Measurements from ENCODE around the gene HSDL2. TPM values are rescaled to one million over a fixed set of nuclear protein-coding genes. Genes with fewer than 3 reads are reported as not detected.

The HSDL2 gene
- total RNA-seq (2021) = 51.9 and 60.6 TPM in 2 replicates
- percentile 82 among the genes with signal in this experiment for Bru-seq, nascent RNA
- percentile 72 among the genes with signal in this experiment for BruChase-seq, experiment 1, labeled RNA remaining after a 2-hour chase
- BruChase-seq, experiment 2, labeled RNA remaining after a 6-hour chase = percentile 72 among the genes with signal in this experiment
- long read RNA-seq, transcript HSDL2-201 (9 exons, 2,983 nt) = minor isoform, 5 of 114 reads
- long read RNA-seq, transcript HSDL2-202 (11 exons, 3,350 nt) = major isoform, 88 of 114 reads
- long read RNA-seq, partial matches to known transcripts = 5 of 114 reads
- long read RNA-seq, other reads (novel, unspliced or antisense) = 16 of 114 reads

DNA sequence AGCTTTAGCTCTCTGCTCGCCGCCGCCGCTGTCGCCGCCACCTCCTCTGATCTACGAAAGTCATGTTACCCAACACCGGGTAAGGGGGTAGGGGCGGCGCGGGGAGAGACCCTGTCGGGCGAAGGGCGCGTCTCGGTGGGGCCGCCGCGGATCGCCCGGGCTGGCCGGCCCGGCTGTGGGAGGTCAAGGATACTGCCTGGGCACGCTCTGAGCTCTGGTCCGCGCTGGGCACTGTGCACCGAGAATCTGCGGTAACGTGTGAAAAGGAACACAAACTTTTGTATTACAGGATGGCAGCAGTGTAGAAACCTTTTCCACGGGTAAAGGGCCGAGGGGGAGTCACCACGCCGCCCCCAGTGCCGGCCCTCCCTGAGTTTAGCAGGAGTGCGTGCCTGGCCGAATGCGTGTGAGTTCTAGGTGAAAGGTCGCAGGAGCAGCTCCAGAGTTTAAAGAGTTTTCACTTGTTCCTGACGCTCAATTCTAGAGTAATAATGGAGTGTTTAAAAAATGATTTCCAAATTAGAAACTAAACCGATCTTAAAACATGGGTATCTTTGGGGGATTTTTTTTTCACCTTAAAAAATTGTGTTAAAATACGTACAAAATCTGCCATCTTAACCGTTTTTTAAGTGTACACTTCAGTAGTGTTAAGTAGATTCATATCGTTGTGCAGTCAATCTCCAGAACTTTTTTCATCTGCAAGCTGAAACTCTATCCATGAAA, at the start of gene HSDL2:
HSDL2 (plus strand) TSS at position 7 of the 723 bp plus-strand sequence; CDS start at position 63, 56 bp downstream.
- TSS peak; percentile 62 for BruUV-seq (replicated peaks)
- DNase-seq = no peak
- Histone ChIP-seq H2AFZ (peak within 1 kb of the TSS; percentile 94), H3K4me3 (peak within 1 kb of the TSS; percentile 95), H3K27ac (peak within 1 kb of the TSS; percentile 75), H3K27me3 (ENCODE audit: insufficient read depth, low read depth) (no peaks in the 10 kb centered on the region), H4K20me1 (ENCODE audit: insufficient read depth) (no peaks in the 10 kb centered on the region), H3K9me2 (ENCODE audit: insufficient read depth) (no peaks in the 10 kb centered on the region), H3K4me1 (replicated peaks; ENCODE audit: insufficient read depth) (peaks cover 28% of the 10 kb centered on the region), H3K79me2 (ENCODE audit: low read depth) (peaks cover 58% of the 10 kb centered on the region), H3K9me3 (ENCODE audit: insufficient read depth, low read depth) (no peaks in the 10 kb centered on the region), H3K4me2 (peak within 1 kb of the TSS; percentile 93), H3K36me3 (ENCODE audit: low read depth) (0 out of 2 replicates have a peak, but pooled peaks cover 3% of the 10 kb centered on the region), H3F3A (ENCODE audit: insufficient read depth, low read depth) (peaks cover 13% of the 10 kb centered on the region)
- ChIA-PET CTCF (interaction anchor here (0.6 to 1.8 kb wide), 6 partner anchors 14 to 1335 kb away, joined by 3 to 12 read pairs (median 6); no protein-coding TSS in a partner anchor), POLR2A (ENCODE audit: unreplicated experiment) (interaction anchor here (0.6 to 1.4 kb wide), 11 partner anchors 38 to 827 kb away, joined by 3 to 8 read pairs (median 5); partner anchors contain the start of genes KIAA1958 and PTBP3)
- TF ChIP-seq, protein P1, sequence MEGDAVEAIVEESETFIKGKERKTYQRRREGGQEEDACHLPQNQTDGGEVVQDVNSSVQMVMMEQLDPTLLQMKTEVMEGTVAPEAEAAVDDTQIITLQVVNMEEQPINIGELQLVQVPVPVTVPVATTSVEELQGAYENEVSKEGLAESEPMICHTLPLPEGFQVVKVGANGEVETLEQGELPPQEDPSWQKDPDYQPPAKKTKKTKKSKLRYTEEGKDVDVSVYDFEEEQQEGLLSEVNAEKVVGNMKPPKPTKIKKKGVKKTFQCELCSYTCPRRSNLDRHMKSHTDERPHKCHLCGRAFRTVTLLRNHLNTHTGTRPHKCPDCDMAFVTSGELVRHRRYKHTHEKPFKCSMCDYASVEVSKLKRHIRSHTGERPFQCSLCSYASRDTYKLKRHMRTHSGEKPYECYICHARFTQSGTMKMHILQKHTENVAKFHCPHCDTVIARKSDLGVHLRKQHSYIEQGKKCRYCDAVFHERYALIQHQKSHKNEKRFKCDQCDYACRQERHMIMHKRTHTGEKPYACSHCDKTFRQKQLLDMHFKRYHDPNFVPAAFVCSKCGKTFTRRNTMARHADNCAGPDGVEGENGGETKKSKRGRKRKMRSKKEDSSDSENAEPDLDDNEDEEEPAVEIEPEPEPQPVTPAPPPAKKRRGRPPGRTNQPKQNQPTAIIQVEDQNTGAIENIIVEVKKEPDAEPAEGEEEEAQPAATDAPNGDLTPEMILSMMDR (conservative IDR thresholded peaks at IDR 0.05) = no peak
- no peak for TF ChIP-seq EZH2 (IDR thresholded peaks at IDR 0.05; ENCODE audit: low read depth)
- intact Hi-C loops (cut with micrococcal nuclease; ENCODE audit: unreplicated experiment) = loop anchor here (10.0 kb wide), 1 partner anchor 375 kb away; the partner anchor contains the start of gene SNX30

DNA sequence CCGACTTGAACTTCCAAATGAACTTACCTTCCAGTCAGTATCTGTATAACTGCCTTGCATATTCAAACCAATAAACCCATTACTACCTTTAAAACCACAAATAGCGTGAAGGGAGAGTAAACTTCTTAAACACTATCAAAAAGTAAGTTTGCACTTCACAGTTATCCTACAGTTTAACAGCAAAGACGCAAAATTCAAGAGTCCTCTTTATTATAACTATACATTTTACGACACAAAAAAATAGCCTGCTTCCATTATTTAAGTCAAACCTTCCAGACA, 48.3 kb upstream of the HSDL2 start:
- Histone ChIP-seq H3K9me3 (ENCODE audit: insufficient read depth, low read depth) (no peaks in the 10 kb centered on the region), H4K20me1 (ENCODE audit: insufficient read depth) (peaks cover 18% of the 10 kb centered on the region), H3F3A (ENCODE audit: insufficient read depth, low read depth) (peaks cover 18% of the 10 kb centered on the region), H3K27ac (peak overlapping the region; percentile 88), H3K79me2 (ENCODE audit: low read depth) (peaks cover 67% of the 10 kb centered on the region), H3K27me3 (ENCODE audit: insufficient read depth, low read depth) (no peaks in the 10 kb centered on the region), H3K4me3 (peak overlapping the region; percentile 89), H3K4me1 (replicated peaks; ENCODE audit: insufficient read depth) (peaks cover 52% of the 10 kb centered on the region), H3K36me3 (ENCODE audit: low read depth) (peaks cover 4% of the 10 kb centered on the region; the same call in 1 of the 2 replicates), H2AFZ (no peak overlapping the region), H3K9me2 (ENCODE audit: insufficient read depth) (no peaks in the 10 kb centered on the region), H3K4me2 (peak overlapping the region; percentile 91)
- ChIA-PET POLR2A (ENCODE audit: unreplicated experiment) (interaction anchor here (0.6 to 0.7 kb wide), 2 partner anchors 9 to 257 kb away, joined by 4 to 5 read pairs; no protein-coding TSS in a partner anchor), CTCF (interaction anchor here (0.6 kb wide), 1 partner anchor 512 kb away, joined by 6 read pairs; no protein-coding TSS in a partner anchor)
- DNase-seq = no peak
- TF ChIP-seq, protein P1 (conservative IDR thresholded peaks at IDR 0.05) = no peak
- TF ChIP-seq EZH2 (IDR thresholded peaks at IDR 0.05; ENCODE audit: low read depth) = no peak
- intact Hi-C loops (cut with micrococcal nuclease; ENCODE audit: unreplicated experiment) = loop anchor here (5.0 to 10.0 kb wide), 4 partner anchors 46 to 383 kb away; partner anchors contain the start of gene INIP
- BruUV-seq (replicated peaks) = no TSS peak

DNA sequence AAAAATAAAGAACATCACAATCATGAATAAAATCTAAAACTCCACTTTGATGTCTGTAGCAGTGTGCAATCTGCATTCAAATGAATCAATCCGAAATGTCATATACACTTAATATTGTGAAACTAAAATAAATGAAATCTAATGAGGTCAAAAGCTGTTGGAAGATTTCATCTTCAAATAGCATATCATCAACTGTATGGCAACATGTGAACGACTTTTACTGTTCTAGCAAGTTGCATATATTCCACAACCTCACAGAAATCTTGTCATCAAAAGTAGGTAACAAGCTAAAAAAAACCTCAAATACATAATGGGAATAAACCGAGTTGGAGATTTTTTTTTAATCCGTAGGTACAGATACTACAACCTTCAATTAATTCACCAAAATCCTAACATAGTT, 47.7 kb upstream of the HSDL2 start:
- Histone ChIP-seq H3K27ac (peak overlapping the region; percentile 88), H3K79me2 (ENCODE audit: low read depth) (peaks cover 61% of the 10 kb centered on the region), H3K36me3 (ENCODE audit: low read depth) (peaks cover 4% of the 10 kb centered on the region; the same call in 1 of the 2 replicates), H3K4me3 (peak overlapping the region; percentile 89), H3K9me2 (ENCODE audit: insufficient read depth) (no peaks in the 10 kb centered on the region), H3K4me2 (peak overlapping the region; percentile 91), H3F3A (ENCODE audit: insufficient read depth, low read depth) (peaks cover 18% of the 10 kb centered on the region), H3K9me3 (ENCODE audit: insufficient read depth, low read depth) (no peaks in the 10 kb centered on the region), H4K20me1 (ENCODE audit: insufficient read depth) (peaks cover 18% of the 10 kb centered on the region), H3K27me3 (ENCODE audit: insufficient read depth, low read depth) (no peaks in the 10 kb centered on the region), H2AFZ (peak overlapping the region; percentile 65), H3K4me1 (replicated peaks; ENCODE audit: insufficient read depth) (peaks cover 56% of the 10 kb centered on the region)
- no TSS peak for BruUV-seq (replicated peaks)
- ChIA-PET CTCF (no interaction called here), POLR2A (ENCODE audit: unreplicated experiment) (interaction anchor here (0.6 to 0.7 kb wide), 2 partner anchors 10 to 257 kb away, joined by 4 to 5 read pairs; no protein-coding TSS in a partner anchor)
- intact Hi-C loops (cut with micrococcal nuclease; ENCODE audit: unreplicated experiment) = loop anchor here (2.0 to 10.0 kb wide), 6 partner anchors 29 to 383 kb away; partner anchors contain the start of gene INIP
- no peak for TF ChIP-seq EZH2 (IDR thresholded peaks at IDR 0.05; ENCODE audit: low read depth)
- TF ChIP-seq, protein P1 (conservative IDR thresholded peaks at IDR 0.05) = no peak
- no peak for DNase-seq

Data from PC-9 (cell line).